ENCODE measurements around the gene MBP. TPM values are rescaled to one million over a fixed set of nuclear protein-coding genes. Genes with fewer than 3 reads are reported as not detected.
A peak's percentile ranks its signal among the peaks of the same experiment; 100 is the strongest.

Gene MBP
- total and polyA plus RNA-seq, 10 of the 15 experiments (the other 5 are each of a cell fraction or from before 2014, with no cell fraction given), result 12.2 to 67.8 (median 42.1) TPM

DNA sequence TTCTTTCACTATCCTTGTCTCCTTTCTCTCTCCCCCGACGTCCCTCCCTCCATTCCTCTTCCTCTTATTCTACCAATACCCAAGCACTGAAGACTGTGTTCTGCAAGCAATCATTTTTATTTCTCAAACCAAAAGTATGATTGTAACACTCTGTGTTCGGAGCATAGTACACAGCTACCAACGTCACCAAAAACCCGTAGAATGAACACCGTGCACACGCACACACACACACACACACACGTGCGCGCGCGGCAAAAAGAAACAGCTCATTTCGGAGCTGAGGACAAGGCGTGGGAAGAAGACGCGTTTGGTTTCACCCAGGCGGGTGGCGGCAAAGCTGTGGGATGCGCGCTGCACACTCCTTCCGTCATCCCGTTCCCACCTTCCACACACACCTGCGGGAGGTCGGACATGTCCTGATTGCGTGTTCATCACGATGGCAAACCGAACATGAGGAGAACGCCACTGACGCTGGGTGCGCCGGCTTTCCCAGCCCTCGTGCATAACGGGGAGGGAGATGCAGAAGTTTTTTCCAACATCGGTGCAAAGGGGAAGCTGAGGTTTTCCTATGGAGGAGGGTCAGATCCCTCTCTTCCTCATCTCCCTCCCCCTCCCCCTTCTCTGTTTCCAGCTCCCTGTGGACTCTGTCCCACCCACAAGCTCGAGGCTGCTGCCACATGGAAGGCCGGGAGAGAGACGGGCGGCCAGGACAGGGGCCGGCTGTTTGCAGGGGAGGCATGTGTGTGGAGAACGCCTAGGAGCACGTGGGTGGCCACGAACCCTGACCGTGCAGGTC is 20.4 kb downstream of the MBP start:
- CTCF ChIA-PET, result interaction anchor here (1.5 kb wide), 1 partner anchor 10 kb away, joined by 4 read pairs; no protein-coding TSS in a partner anchor
- RAD21 ChIA-PET (ENCODE audit: unreplicated experiment), result interaction anchor here (1.0 kb wide), 1 partner anchor 15 kb away, joined by 3 read pairs; no protein-coding TSS in a partner anchor
- H3K4me2 ChIP-seq (ENCODE audit: control insufficient read depth, insufficient read depth), result no peak overlapping the region
- H2AFZ ChIP-seq (ENCODE audit: control insufficient read depth, low read depth, low read length), result no peak overlapping the region
- in situ Hi-C loops (cut with MboI), result loop anchor here (25.0 kb wide), 1 partner anchor 1900 kb away; the partner anchor contains the start of genes PTGR3 and TSHZ1
- H3K27ac ChIP-seq (ENCODE audit: control insufficient read depth, insufficient read depth), result no peak overlapping the region
- H3K4me3 ChIP-seq, result no peak overlapping the region
- no peaks in the 10 kb centered on the region for H3K9me3 ChIP-seq (replicated peaks; ENCODE audit: control insufficient read depth, insufficient read depth, low read length)
- ATAC-seq, result no peak
- peaks cover 2% of the 10 kb centered on the region; the same call in 1 of the 2 replicates for H4K20me1 ChIP-seq (ENCODE audit: control insufficient read depth, insufficient read depth)
- no peak overlapping the region for H3K9ac ChIP-seq (ENCODE audit: control insufficient read depth, insufficient read depth, low read length)
- DNase-seq (ENCODE audit: low read depth, low spot score), result no peak
- no peak for FAIRE-seq
- no TSS peak for BruUV-seq (replicated peaks)
- H3K79me2 ChIP-seq (ENCODE audit: control insufficient read depth, insufficient read depth, low read length), result peaks cover 46% of the 10 kb centered on the region
- no peaks in the 10 kb centered on the region for H3K27me3 ChIP-seq (replicated peaks in 1 of 2; ENCODE audit: control insufficient read depth in 2 of 2, insufficient read depth in 2 of 2, low read length in 1 of 2)
- POLR2A ChIA-PET, result interaction anchor here (0.5 to 1.7 kb wide), 2 partner anchors 10 to 14 kb away, joined by 3 to 4 read pairs; no protein-coding TSS in a partner anchor
- intact Hi-C loops (cut with micrococcal nuclease; ENCODE audit: unreplicated experiment), result no loop called here
- TF ChIP-seq POLR2AphosphoS5 (IDR thresholded peaks at IDR 0.05; ENCODE audit: low read length) (no peak; the same call in 1 of the 2 replicates), POLR2A (IDR thresholded peaks at IDR 0.05; ENCODE audit: low read depth, low read length) (peak; percentile 23; the same call in 1 of the 2 replicates), ZBTB40 (IDR thresholded peaks at IDR 0.05; ENCODE audit: borderline replicate concordance) (no peak), CHD2 (IDR thresholded peaks at IDR 0.05; ENCODE audit: borderline replicate concordance, low read depth, low read length) (no peak)
- WGBS (ENCODE audit: insufficient coverage, insufficient replicate concordance, low lambda C conversion rate, missing lambda C conversion rate), result 94% methylated on average over 41 of the region's 43 CpGs
- H3K36me3 ChIP-seq (ENCODE audit: control insufficient read depth in 2 of 2, insufficient read depth in 2 of 2, low read length in 1 of 2), result peaks cover 3 to 10% of the 10 kb centered on the region in 2 experiments; a peak in 3 of 4 replicates
- peaks cover 22% of the 10 kb centered on the region for H3K4me1 ChIP-seq (ENCODE audit: control insufficient read depth, insufficient read depth, low read length)
- SMC1A ChIA-PET (ENCODE audit: uncharacterized antibody, unreplicated experiment), result interaction anchor here (0.7 to 5.2 kb wide), 3 partner anchors 9 to 51 kb away, joined by 3 to 45 read pairs (median 4); no protein-coding TSS in a partner anchor

Data from GM12878 (cell line).